IMR-90 (cell line): ENCODE data around the gene PPP4C. TPM values are rescaled to one million over a fixed set of nuclear protein-coding genes. Genes with fewer than 3 reads are reported as not detected.
A peak's percentile ranks its signal among the peaks of the same experiment; 100 is the strongest.

Experiments used
- ATAC-seq: fragments of 200-7000 bp; cut with Tn5 transposase; 2 replicates; pipeline ENCODE4 v1.9.1; 2020; ENCODE audit warnings: low read depth, mild to moderate bottlenecking, moderate library complexity
- BruUV-seq: library from RNA; stranded (reverse); fragments of 400-500 nt; replicated peaks from 2 replicates; lab custom pipeline; 2021; lab: Mats Ljungman, UMichigan
- CTCF ChIA-PET: fragments of 300-600 bp; formaldehyde crosslinking; extraction: SDS; loops from one replicate; lab custom pipeline; 2021; ENCODE audit warnings: antibody characterized with exemption; lab: Yijun Ruan, JAX
- POLR2A ChIA-PET: fragments of 300-600 bp; sonication (Branson Sonifier 250); formaldehyde crosslinking; loops from one replicate; lab custom pipeline; 2022; ENCODE audit warnings: antibody characterized with exemption; ENCODE audit not compliant: unreplicated experiment; lab: Charles Lee
- DNase-seq: peaks from one replicate; pipeline ENCODE4 v3.0.0; 2013
- H2AFZ ChIP-seq: replicated peaks from 2 replicates; pipeline ENCODE3; 2013; ENCODE audit warnings: low read length, mild to moderate bottlenecking; ENCODE audit not compliant: poor library complexity
- H2AK5ac ChIP-seq: 2 replicates; pipeline ENCODE4 v1.6.1; 2013; ENCODE audit warnings: low read depth, low read length, inconsistent platforms
- H2AK9ac ChIP-seq: replicated peaks from 2 replicates; pipeline ENCODE3; 2013; ENCODE audit warnings: mild to moderate bottlenecking, low read depth, low read length, moderate library complexity; ENCODE audit not compliant: poor library complexity
- H2BK120ac ChIP-seq: 2 replicates; pipeline ENCODE4 v1.6.1; 2013; ENCODE audit warnings: low read depth, low read length, inconsistent platforms
- H2BK15ac ChIP-seq: 3 replicates; pipeline ENCODE4 v1.6.1; 2013; ENCODE audit warnings: low read depth, low read length, inconsistent platforms
- H2BK20ac ChIP-seq: 2 replicates; pipeline ENCODE4 v1.6.1; 2013; ENCODE audit warnings: low read depth, mild to moderate bottlenecking, inconsistent platforms, low read length, moderate library complexity
- H2BK5ac ChIP-seq: 2 replicates; pipeline ENCODE4 v1.6.1; 2013; ENCODE audit warnings: mild to moderate bottlenecking, low read depth, low read length, inconsistent platforms; ENCODE audit not compliant: poor library complexity, severe bottlenecking
- H3K14ac ChIP-seq: replicated peaks from 2 replicates; pipeline ENCODE4 v1.6.1; 2013; ENCODE audit warnings: low read depth, low read length, inconsistent platforms
- H3K18ac ChIP-seq: 2 replicates; pipeline ENCODE4 v1.6.1; 2013; ENCODE audit warnings: low read depth, low read length, control low read depth
- H3K23ac ChIP-seq: 2 replicates; pipeline ENCODE4 v1.6.1; 2013; ENCODE audit warnings: low read depth, low read length, inconsistent platforms
- H3K27ac ChIP-seq: 2 replicates; pipeline ENCODE4 v1.5.1; 2013; ENCODE audit warnings: mild to moderate bottlenecking, control low read depth, low read length; ENCODE audit not compliant: insufficient read depth
- H3K27me3 ChIP-seq: 2 replicates; pipeline ENCODE4 v1.6.1; 2013; ENCODE audit warnings: low read length; ENCODE audit not compliant: control insufficient read depth, insufficient read depth
- H3K36me3 ChIP-seq: 2 replicates; pipeline ENCODE4 v1.6.1; 2013; ENCODE audit warnings: low read length, mixed read lengths; ENCODE audit not compliant: control insufficient read depth, insufficient read depth
- H3K4ac ChIP-seq: 2 replicates; pipeline ENCODE4 v1.6.1; 2013; ENCODE audit warnings: low read depth, low read length, inconsistent platforms
- H3K4me1 ChIP-seq: 2 replicates; pipeline ENCODE4 v1.6.1; 2013; ENCODE audit warnings: low read length, mixed read lengths; ENCODE audit not compliant: control insufficient read depth, insufficient read depth
- H3K4me2 ChIP-seq: 2 replicates; pipeline ENCODE4 v1.6.1; 2013; ENCODE audit warnings: low read depth, mild to moderate bottlenecking, control low read depth, low read length, moderate library complexity
- H3K4me3 ChIP-seq: 2 replicates; pipeline ENCODE4 v1.5.1; 2013; ENCODE audit warnings: low read depth, mild to moderate bottlenecking, control low read depth, low read length, moderate library complexity; ENCODE audit not compliant: insufficient read depth
- H3K56ac ChIP-seq: 2 replicates; pipeline ENCODE4 v1.6.1; 2013; ENCODE audit warnings: low read length, inconsistent platforms; ENCODE audit not compliant: insufficient read depth; ENCODE audit errors: extremely low read depth
- H3K79me1 ChIP-seq, 2 experiments: 2 replicates each; pipeline ENCODE4 v1.6.1; 2013; ENCODE audit warnings: low read length in 2 of 2, inconsistent platforms in 1 of 2, low read depth in 1 of 2
- H3K9ac ChIP-seq: 2 replicates; pipeline ENCODE4 v1.6.1; 2013; ENCODE audit warnings: low read depth, low read length, control low read depth
- H3K9me1 ChIP-seq: 2 replicates; pipeline ENCODE4 v1.6.1; 2013; ENCODE audit warnings: low read length, inconsistent platforms; ENCODE audit not compliant: insufficient read depth
- H3K9me3 ChIP-seq: 2 replicates; pipeline ENCODE4 v1.6.1; 2013; ENCODE audit warnings: low read length; ENCODE audit not compliant: control insufficient read depth, insufficient read depth
- H4K20me1 ChIP-seq: 2 replicates; pipeline ENCODE4 v1.6.1; 2013; ENCODE audit warnings: low read length, inconsistent platforms; ENCODE audit not compliant: insufficient read depth
- H4K5ac ChIP-seq: 2 replicates; pipeline ENCODE4 v1.6.1; 2013; ENCODE audit warnings: mild to moderate bottlenecking, low read depth, low read length, control low read depth
- H4K8ac ChIP-seq, 2 experiments: 2 replicates each; pipeline ENCODE4 v1.6.1; 2013; ENCODE audit warnings: low read depth in 2 of 2, low read length in 2 of 2, control low read depth in 1 of 2, inconsistent platforms in 1 of 2
- H4K91ac ChIP-seq: 2 replicates; pipeline ENCODE4 v1.6.1; 2013; ENCODE audit warnings: low read depth, low read length, inconsistent platforms; ENCODE audit not compliant: insufficient read depth
- CHD1 ChIP-seq: IDR thresholded peaks from 2 replicates; pipeline ENCODE4 v1.6.1; 2012; ENCODE audit warnings: low read depth, low read length, improper control_type of control experiment
- CTCF ChIP-seq: conservative IDR thresholded peaks from 2 replicates; pipeline ENCODE4 v1.5.1; 2012; ENCODE audit warnings: mild to moderate bottlenecking, low read depth, low read length, improper control_type of control experiment
- ELK1 ChIP-seq: fragments of 150-350 bp; IDR thresholded peaks from 2 replicates; pipeline ENCODE4 v1.6.1; 2016; ENCODE audit warnings: low read depth, mild to moderate bottlenecking, low read length, moderate library complexity, borderline replicate concordance
- MAFK ChIP-seq: IDR thresholded peaks from 2 replicates; pipeline ENCODE4 v1.6.1; 2012; ENCODE audit warnings: low read depth, low read length, improper control_type of control experiment
- MXI1 ChIP-seq: IDR thresholded peaks from 2 replicates; pipeline ENCODE4 v1.6.1; 2012; ENCODE audit warnings: low read depth, mild to moderate bottlenecking, low read length, moderate library complexity, borderline replicate concordance
- RFX5 ChIP-seq: IDR thresholded peaks from 2 replicates; pipeline ENCODE4 v1.8.0; 2012; ENCODE audit warnings: low read depth, mild to moderate bottlenecking, low read length, moderate library complexity
- SMC3 ChIP-seq: fragments of 150-350 bp; IDR thresholded peaks from 2 replicates; pipeline ENCODE4 v1.6.1; 2016; ENCODE audit warnings: low read depth, mild to moderate bottlenecking, antibody characterized with exemption, low read length, moderate library complexity
- USF2 ChIP-seq: fragments of 150-350 bp; IDR thresholded peaks from 2 replicates; pipeline ENCODE4 v1.6.1; 2017; ENCODE audit warnings: mild to moderate bottlenecking, antibody characterized with exemption, low read length, low read depth
- WGBS, 2 experiments: methylation state at CpG; one replicate each; pipeline versions ENCODE4 v1.1.5 to v1.1.7; 2013; ENCODE audit warnings: missing lambda C conversion rate in 2 of 2; ENCODE audit not compliant: insufficient read length in 1 of 2; ENCODE audit errors: extremely low coverage in 2 of 2; 5-methylcytosine and 5-hydroxymethylcytosine counted together
- dilution Hi-C: fragments of 300-500 bp; cut with HindIII; formaldehyde crosslinking; loops from one replicate; pipeline ENCODE4 v1.14.3; 2018; ENCODE audit warnings: low sequenced_read_pairs; ENCODE audit not compliant: unreplicated experiment
- in situ Hi-C: fragments of 300-500 bp; cut with MboI; formaldehyde crosslinking; loops from 3 replicates; pipeline ENCODE4 v1.14.3; 2019; ENCODE audit warnings: low sequenced_read_pairs, inconsistent platforms, mixed read lengths
- intact Hi-C: fragments of 100-400 bp; cut with micrococcal nuclease; formaldehyde crosslinking; loops from 2 replicates; pipeline ENCODE4 v1.10.0; 2022
- polyA plus RNA-seq, 3 experiments: library from polyadenylated mRNA; depleted of rRNA; stranded (reverse); fragments of >200 nt; gene quantifications; 2 replicates each; pipeline ENCODE4 v1.2.3, GENCODE V29; 2012; ENCODE audit warnings: low replicate concordance in 1 of 3
- total RNA-seq: library from RNA; depleted of rRNA; stranded (reverse); fragments of >200 nt; gene quantifications from 2 replicates; pipeline ENCODE4 v1.2.3, GENCODE V29; 2012

Gene PPP4C
- total and polyA plus RNA-seq, 2 of the 4 experiments (the other 2 are of a cell fraction): 200 to 209 TPM

- WGBS, 2 experiments: no CpG with 5 or more reads among the region's 20 CpGs
- no peak overlapping the region for H2AK5ac ChIP-seq
- no peak for TF ChIP-seq RFX5
- no peak for TF ChIP-seq CTCF
- TF ChIP-seq MAFK: no peak
- no peak for TF ChIP-seq MXI1
- TF ChIP-seq CHD1: no peak
- no peak for TF ChIP-seq USF2
- no peak for TF ChIP-seq ELK1
- no peak for TF ChIP-seq SMC3
- H3K4me1 ChIP-seq: no peaks in the 10 kb centered on the region; the same call in 1 of the 2 replicates
- no peak overlapping the region for H4K5ac ChIP-seq
- H4K20me1 ChIP-seq: no peaks in the 10 kb centered on the region
- ATAC-seq: peak; percentile 10; the same call in 1 of the 2 replicates
- no TSS peak for BruUV-seq
- no peak overlapping the region for H2BK20ac ChIP-seq
- H3K4ac ChIP-seq: no peak overlapping the region
- no peak overlapping the region for H2AFZ ChIP-seq
- H3K23ac ChIP-seq: no peak overlapping the region
- no peaks in the 10 kb centered on the region for H3K9me3 ChIP-seq
- peak overlapping the region; percentile 92 for H2AK9ac ChIP-seq
- no peak overlapping the region for H3K18ac ChIP-seq
- CTCF ChIA-PET: interaction anchor here (0.6 kb wide), 1 partner anchor 39 kb away, joined by 3 read pairs; no protein-coding TSS in a partner anchor
- dilution Hi-C loops: no loop called here
- H3K27ac ChIP-seq: no peak overlapping the region
- peak; percentile 20 for DNase-seq
- no peak overlapping the region for H4K8ac ChIP-seq
- no peak overlapping the region for H2BK5ac ChIP-seq
- in situ Hi-C loops: no loop called here
- no peaks in the 10 kb centered on the region for H3K27me3 ChIP-seq
- no peak overlapping the region for H3K14ac ChIP-seq
- no peak overlapping the region for H3K56ac ChIP-seq
- POLR2A ChIA-PET: no interaction called here
- no peak overlapping the region for H4K91ac ChIP-seq
- intact Hi-C loops: loop anchor here (5.0 kb wide), 1 partner anchor 298 kb away; no protein-coding TSS in a partner anchor
- no peaks in the 10 kb centered on the region for H3K9me1 ChIP-seq
- H3K4me3 ChIP-seq: no peak overlapping the region
- H3K9ac ChIP-seq: no peak overlapping the region
- peaks cover 45% of the 10 kb centered on the region for H3K36me3 ChIP-seq
- H2BK120ac ChIP-seq: no peak overlapping the region
- no peak overlapping the region for H3K4me2 ChIP-seq
- no peak overlapping the region for H2BK15ac ChIP-seq
- no peaks in the 10 kb centered on the region; a peak in 1 of 4 replicates for H3K79me1 ChIP-seq
Measured at GRCh38 chr16:30113711-30114333, 38.0 kb downstream of the PPP4C start.
